HG02852 (cell line): Measurements from ENCODE around the gene PLXNA4.

ENCODE experiments used
- ATAC-seq: cut with Tn5 transposase; IDR thresholded peaks from one replicate; pipeline ENCODE4 v1.9.1; 2021; ENCODE audit warnings: mild to moderate bottlenecking, moderate library complexity; ENCODE audit not compliant: unreplicated experiment

The PLXNA4 gene

GRCh38 chr7:132475669-132476116, 100.6 kb downstream of the PLXNA4 start:
- no peak for ATAC-seq

GRCh38 chr7:132475037-132475668, 101.1 kb downstream of the PLXNA4 start:
- ATAC-seq: no peak

- no peak for ATAC-seq
Measured at GRCh38 chr7:132472463-132473120, 103.7 kb downstream of the PLXNA4 start.

- no peak for ATAC-seq
Measured at GRCh38 chr7:132471515-132471914, 104.8 kb downstream of the PLXNA4 start.

- ATAC-seq: no peak
Measured at GRCh38 chr7:132469681-132470080, 106.6 kb downstream of the PLXNA4 start.

GRCh38 chr7:132469264-132469663, 107.0 kb downstream of the PLXNA4 start:
- no peak for ATAC-seq

- no peak for ATAC-seq
Measured at GRCh38 chr7:132466367-132466766, 109.9 kb downstream of the PLXNA4 start.

- no peak for ATAC-seq
Measured at GRCh38 chr7:132465516-132465915, 110.8 kb downstream of the PLXNA4 start.

- ATAC-seq: no peak
Measured at GRCh38 chr7:132464740-132465139, 111.5 kb downstream of the PLXNA4 start.

- ATAC-seq: no peak
Measured at GRCh38 chr7:132463922-132464321, 112.3 kb downstream of the PLXNA4 start.

- ATAC-seq: no peak
Measured at GRCh38 chr7:132462478-132462877, 113.8 kb downstream of the PLXNA4 start.

GRCh38 chr7:132461032-132461592, 115.2 kb downstream of the PLXNA4 start:
- no peak for ATAC-seq

- no peak for ATAC-seq
Measured at GRCh38 chr7:132458729-132459128, 117.5 kb downstream of the PLXNA4 start.

- ATAC-seq: no peak
Measured at GRCh38 chr7:132457658-132458057, 118.6 kb downstream of the PLXNA4 start.

- ATAC-seq: no peak
Measured at GRCh38 chr7:132456418-132456817, 119.9 kb downstream of the PLXNA4 start.

GRCh38 chr7:132455378-132455777, 120.9 kb downstream of the PLXNA4 start:
- ATAC-seq: no peak

GRCh38 chr7:132453826-132454225, 122.4 kb downstream of the PLXNA4 start:
- no peak for ATAC-seq

GRCh38 chr7:132451161-132451560, 125.1 kb downstream of the PLXNA4 start:
- no peak for ATAC-seq

- no peak for ATAC-seq
Measured at GRCh38 chr7:132450696-132451095, 125.6 kb downstream of the PLXNA4 start.

GRCh38 chr7:132450188-132450587, 126.1 kb downstream of the PLXNA4 start:
- no peak for ATAC-seq

GRCh38 chr7:132446666-132447278, 129.5 kb downstream of the PLXNA4 start:
- no peak for ATAC-seq

GRCh38 chr7:132446260-132446659, 130.0 kb downstream of the PLXNA4 start:
- no peak for ATAC-seq
